ENCODE data around the gene KATNB1. TPM values are rescaled to one million over a fixed set of nuclear protein-coding genes. Genes with fewer than 3 reads are reported as not detected.

The KATNB1 gene
- total and polyA plus RNA-seq, 2 of the 8 experiments (the other 6 are each of a cell fraction or from before 2014, with no cell fraction given), result 50.2 to 60.4 TPM

DNA sequence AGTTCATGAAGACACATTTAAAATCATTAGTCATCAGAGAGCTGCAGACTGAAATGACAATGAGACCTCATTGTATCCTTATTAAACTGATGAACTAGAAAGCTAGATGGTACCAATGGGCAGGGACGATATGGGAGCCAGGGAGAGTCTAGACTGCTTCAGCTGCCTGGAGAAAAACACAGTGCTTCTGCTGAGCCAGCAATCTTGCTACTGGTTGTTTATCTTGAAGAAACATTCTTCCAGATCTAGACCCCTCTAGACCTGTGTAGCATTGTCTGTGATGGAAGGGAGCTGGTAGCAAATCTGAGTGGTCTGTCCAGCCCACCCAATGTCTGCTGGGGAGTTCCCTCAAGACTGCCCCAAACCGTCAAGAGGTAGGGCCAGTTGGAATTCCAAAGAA, 42.9 kb upstream of the KATNB1 start:
- Histone ChIP-seq H3K4me3 (ENCODE audit: extremely low read depth in 1 of 4, insufficient read depth in 2 of 4, low read depth in 3 of 4, low read length in 4 of 4) (no peak overlapping the region), H3K23me2 (ENCODE audit: low read depth, low read length) (0 out of 2 replicates have a peak, but pooled peaks cover 2% of the 10 kb centered on the region), H3K4ac (replicated peaks; ENCODE audit: insufficient read length, low read depth, low read length) (no peak overlapping the region), H3K27ac (ENCODE audit: low read depth, low read length) (no peak overlapping the region), H2AFZ (ENCODE audit: low read length) (no peak overlapping the region), H3K27me3 (replicated peaks in 1 of 4; ENCODE audit: control insufficient read depth in 3 of 4, extremely low read depth in 1 of 4, insufficient read depth in 3 of 4, low read length in 3 of 4) (no peaks in the 10 kb centered on the region), H2BK15ac (ENCODE audit: low read length) (no peak overlapping the region), H3K79me2 (ENCODE audit: control insufficient read depth in 1 of 2, insufficient read depth in 2 of 2, low read length in 2 of 2) (no peaks in the 10 kb centered on the region), H2BK5ac (ENCODE audit: low read depth, low read length) (no peak overlapping the region), H4K5ac (ENCODE audit: insufficient read length, low read depth, low read length) (no peak overlapping the region), H3K9me3 (ENCODE audit: insufficient read depth in 2 of 2, low read depth in 1 of 2, low read length in 1 of 2) (no peaks in the 10 kb centered on the region), H3K36me3 (ENCODE audit: control insufficient read depth in 2 of 4, insufficient read depth in 4 of 4, low read length in 3 of 4) (no peaks in the 10 kb centered on the region), H3K4me2 (ENCODE audit: insufficient read depth in 1 of 2, low read depth in 2 of 2, low read length in 2 of 2) (no peak overlapping the region), H3K23ac (ENCODE audit: insufficient read length) (no peak overlapping the region), H3K79me1 (ENCODE audit: low read depth, low read length) (no peaks in the 10 kb centered on the region), H4K8ac (ENCODE audit: extremely low read depth, insufficient read depth, low read length) (no peak overlapping the region), H3K18ac (ENCODE audit: extremely low read depth, low read length) (no peak overlapping the region), H3K56ac (replicated peaks; ENCODE audit: insufficient read length, low read depth, low read length) (no peak overlapping the region), H3K9ac (replicated peaks in 1 of 4; ENCODE audit: extremely low read depth in 1 of 4, low read depth in 3 of 4, low read length in 3 of 4) (no peak overlapping the region), H3K4me1 (replicated peaks in 1 of 4; ENCODE audit: control insufficient read depth in 3 of 4, insufficient read depth in 4 of 4, low read length in 3 of 4) (peaks cover 0 to 7% (median under 1%) of the 10 kb centered on the region in 4 experiments; a peak in 2 of 7 replicates), H3K14ac (ENCODE audit: insufficient read length) (no peak overlapping the region), H2AK5ac (ENCODE audit: low read depth, low read length) (no peak overlapping the region), H2BK20ac (ENCODE audit: low read length) (no peak overlapping the region), H4K91ac (replicated peaks; ENCODE audit: insufficient read length, low read length) (no peak overlapping the region), H2BK12ac (ENCODE audit: low read depth, low read length) (no peak overlapping the region), H2BK120ac (replicated peaks; ENCODE audit: low read depth, low read length) (no peak overlapping the region), H4K20me1 (replicated peaks in 1 of 2; ENCODE audit: control insufficient read depth in 1 of 2, insufficient read depth in 2 of 2, low read length in 2 of 2) (no peaks in the 10 kb centered on the region)
- ChIA-PET POLR2A (ENCODE audit: partially characterized antibody) (interaction anchor here (3.4 kb wide), 1 partner anchor 10 kb away, joined by 19 read pairs; no protein-coding TSS in a partner anchor), CTCF (ENCODE audit: partially characterized antibody) (interaction anchor here (0.7 to 3.0 kb wide), 8 partner anchors 10 to 116 kb away, joined by 3 to 12 read pairs (median 4); no protein-coding TSS in a partner anchor)
- WGBS, 2 experiments (ENCODE audit: extremely low coverage in 1 of 2, insufficient coverage in 1 of 2, insufficient read length in 1 of 2, insufficient replicate concordance in 2 of 2, low coverage in 1 of 2, low lambda C conversion rate in 2 of 2, missing lambda C conversion rate in 1 of 2), result 49% methylated on average over 2 of the region's 2 CpGs; no CpG with 5 or more reads in 1 of the 2 experiments
- no peak for DNase-seq (ENCODE audit: low read depth in 1 of 2, low spot score in 2 of 2)
- no peak for FAIRE-seq
- no peak for TF ChIP-seq EZH2 (IDR thresholded peaks at IDR 0.05; ENCODE audit: low read depth, low read length, severe bottlenecking)

Data from H1 (cell line).